Measurements from ENCODE around the gene SLC2A13.

DNA sequence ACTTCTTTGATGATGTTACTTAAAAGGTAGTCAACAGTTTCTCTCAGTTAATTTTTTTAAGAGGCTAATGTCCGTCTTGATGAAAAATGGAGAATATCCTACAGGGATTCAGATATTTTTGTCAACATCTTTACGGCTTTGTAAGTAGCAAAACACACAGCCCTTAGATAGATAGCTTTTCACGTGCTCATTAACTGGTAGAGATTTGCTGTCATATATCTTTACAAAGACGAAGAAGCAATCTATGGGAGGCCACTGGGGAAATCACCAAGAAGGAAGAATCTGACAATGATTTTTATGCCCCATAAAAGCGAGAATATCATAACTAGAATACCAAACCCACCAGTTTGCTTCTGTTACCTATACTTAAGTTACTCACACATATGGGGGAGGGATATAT lies 121.2 kb downstream of the SLC2A13 start:
- no peak for TF ChIP-seq EZH2phosphoT487 (conservative IDR thresholded peaks at IDR 0.05; ENCODE audit: low read length)
- TF ChIP-seq, protein P1, sequence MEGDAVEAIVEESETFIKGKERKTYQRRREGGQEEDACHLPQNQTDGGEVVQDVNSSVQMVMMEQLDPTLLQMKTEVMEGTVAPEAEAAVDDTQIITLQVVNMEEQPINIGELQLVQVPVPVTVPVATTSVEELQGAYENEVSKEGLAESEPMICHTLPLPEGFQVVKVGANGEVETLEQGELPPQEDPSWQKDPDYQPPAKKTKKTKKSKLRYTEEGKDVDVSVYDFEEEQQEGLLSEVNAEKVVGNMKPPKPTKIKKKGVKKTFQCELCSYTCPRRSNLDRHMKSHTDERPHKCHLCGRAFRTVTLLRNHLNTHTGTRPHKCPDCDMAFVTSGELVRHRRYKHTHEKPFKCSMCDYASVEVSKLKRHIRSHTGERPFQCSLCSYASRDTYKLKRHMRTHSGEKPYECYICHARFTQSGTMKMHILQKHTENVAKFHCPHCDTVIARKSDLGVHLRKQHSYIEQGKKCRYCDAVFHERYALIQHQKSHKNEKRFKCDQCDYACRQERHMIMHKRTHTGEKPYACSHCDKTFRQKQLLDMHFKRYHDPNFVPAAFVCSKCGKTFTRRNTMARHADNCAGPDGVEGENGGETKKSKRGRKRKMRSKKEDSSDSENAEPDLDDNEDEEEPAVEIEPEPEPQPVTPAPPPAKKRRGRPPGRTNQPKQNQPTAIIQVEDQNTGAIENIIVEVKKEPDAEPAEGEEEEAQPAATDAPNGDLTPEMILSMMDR (IDR thresholded peaks at IDR 0.05; ENCODE audit: insufficient read depth, low read length, poor library complexity, severe bottlenecking): no peak
